ENCODE data around the gene EPHA2. TPM values are rescaled to one million over a fixed set of nuclear protein-coding genes. Genes with fewer than 3 reads are reported as not detected.
A peak's percentile ranks its signal among the peaks of the same experiment; 100 is the strongest.

The EPHA2 gene
- total and polyA plus RNA-seq, 11 donors: 5.6 to 34.7 (median 14.6) TPM

DNA sequence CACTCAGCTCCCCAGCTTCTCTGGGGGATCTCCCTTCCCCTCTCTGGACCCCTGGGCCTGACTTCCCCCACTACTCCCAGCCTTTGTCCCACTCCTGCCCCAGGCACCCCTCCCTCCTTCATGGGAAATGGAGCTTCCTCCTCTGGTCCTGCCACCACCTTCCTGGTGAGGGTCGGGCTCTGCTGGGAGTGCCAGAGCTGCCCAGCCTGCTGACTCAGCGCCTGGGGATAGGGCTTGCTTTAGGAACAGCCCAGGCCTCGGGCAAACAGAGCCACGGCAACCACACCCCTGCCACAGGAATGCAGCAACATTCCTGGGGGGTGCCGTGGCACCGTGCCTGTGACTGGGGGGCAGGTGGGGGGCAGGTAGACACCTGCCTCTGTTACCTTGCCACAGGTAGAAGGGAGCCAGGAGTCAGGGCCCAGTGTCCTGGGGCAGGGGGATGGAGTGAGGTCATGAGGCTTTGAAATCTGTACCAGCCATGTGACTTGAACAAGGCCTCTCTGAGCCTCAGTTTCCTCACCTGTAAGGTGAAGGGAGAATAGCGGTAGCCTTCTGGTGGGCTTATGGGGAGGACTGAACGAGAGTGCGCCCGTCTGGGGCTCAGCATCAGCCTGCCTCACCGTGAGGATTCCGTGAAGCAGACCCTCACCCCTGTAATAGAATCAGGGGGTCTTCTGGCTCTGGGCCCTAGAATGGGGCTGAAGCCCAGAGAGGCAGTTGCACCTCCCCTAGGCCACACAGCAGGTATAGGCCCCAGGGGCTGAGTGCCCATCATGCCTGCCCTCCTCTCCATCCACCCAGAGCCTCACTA lies 17.8 kb upstream of the EPHA2 start:
- Histone ChIP-seq H3K27ac (peak overlapping the region in 3 of 12 donors; percentile 3 to 92 (median 40)), H3K27me3 (no peaks in the 10 kb centered on the region), H3K36me3 (no peaks in the 10 kb centered on the region), H3K4me1 (peaks cover 12 to 47% (median 38%) of the 10 kb centered on the region in 12 donors), H3K4me3 (no peak overlapping the region), H3K9me3 (no peaks in the 10 kb centered on the region)
- TF ChIP-seq, protein P1, sequence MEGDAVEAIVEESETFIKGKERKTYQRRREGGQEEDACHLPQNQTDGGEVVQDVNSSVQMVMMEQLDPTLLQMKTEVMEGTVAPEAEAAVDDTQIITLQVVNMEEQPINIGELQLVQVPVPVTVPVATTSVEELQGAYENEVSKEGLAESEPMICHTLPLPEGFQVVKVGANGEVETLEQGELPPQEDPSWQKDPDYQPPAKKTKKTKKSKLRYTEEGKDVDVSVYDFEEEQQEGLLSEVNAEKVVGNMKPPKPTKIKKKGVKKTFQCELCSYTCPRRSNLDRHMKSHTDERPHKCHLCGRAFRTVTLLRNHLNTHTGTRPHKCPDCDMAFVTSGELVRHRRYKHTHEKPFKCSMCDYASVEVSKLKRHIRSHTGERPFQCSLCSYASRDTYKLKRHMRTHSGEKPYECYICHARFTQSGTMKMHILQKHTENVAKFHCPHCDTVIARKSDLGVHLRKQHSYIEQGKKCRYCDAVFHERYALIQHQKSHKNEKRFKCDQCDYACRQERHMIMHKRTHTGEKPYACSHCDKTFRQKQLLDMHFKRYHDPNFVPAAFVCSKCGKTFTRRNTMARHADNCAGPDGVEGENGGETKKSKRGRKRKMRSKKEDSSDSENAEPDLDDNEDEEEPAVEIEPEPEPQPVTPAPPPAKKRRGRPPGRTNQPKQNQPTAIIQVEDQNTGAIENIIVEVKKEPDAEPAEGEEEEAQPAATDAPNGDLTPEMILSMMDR (IDR thresholded peaks at IDR 0.05): no peak
- no peak for TF ChIP-seq POLR2A (IDR thresholded peaks at IDR 0.05)
- WGBS, 4 donors: 46 to 84% (median 72%) methylated on average over 6 to 12 of the region's 12 CpGs
- intact Hi-C loops (cut with DNase I): no loop called here
- DNase-seq (no peak), ATAC-seq (peak in 1 of 4 donors; percentile 8)

DNA sequence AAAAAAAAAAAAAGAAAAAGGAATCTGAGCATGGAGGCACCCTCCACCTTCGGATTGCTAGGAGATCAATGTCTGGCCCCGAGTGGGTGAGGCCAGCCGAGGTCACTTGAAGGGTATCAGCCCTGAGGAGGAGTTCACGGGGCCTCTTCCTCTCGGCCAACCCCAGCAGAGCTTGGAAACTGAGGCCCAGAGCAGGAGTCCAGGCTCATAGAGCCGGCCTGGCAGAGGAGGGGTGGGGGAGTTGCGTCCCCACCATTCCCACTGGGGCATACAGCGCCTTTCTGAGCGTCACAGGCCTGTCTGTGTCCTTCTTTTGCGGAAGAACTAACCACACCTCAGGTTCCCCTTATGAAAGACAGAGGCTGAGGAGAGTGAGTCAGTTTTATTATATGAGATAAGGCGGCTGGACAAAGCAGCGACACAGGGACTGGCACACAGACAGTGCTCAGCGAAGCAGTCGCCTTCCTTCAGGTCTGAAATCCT lies 17.1 kb upstream of the EPHA2 start:
- peaks cover 12 to 53% (median 40%) of the 10 kb centered on the region in 12 donors for H3K4me1 ChIP-seq
- DNase-seq (no peak), ATAC-seq (peak in 2 of 4 donors; percentile 23 to 29)
- H3K27ac ChIP-seq: peak overlapping the region in 2 of 12 donors; percentile 3 to 40
- no peaks in the 10 kb centered on the region for H3K9me3 ChIP-seq
- H3K4me3 ChIP-seq: no peak overlapping the region
- H3K36me3 ChIP-seq: no peaks in the 10 kb centered on the region
- 85 to 95% (median 88%) methylated on average over 14 of the region's 14 CpGs for WGBS, 4 donors
- intact Hi-C loops (cut with DNase I): no loop called here
- no peak for TF ChIP-seq POLR2A (IDR thresholded peaks at IDR 0.05)
- TF ChIP-seq, protein P1 (IDR thresholded peaks at IDR 0.05): no peak
- peaks cover 0 to 2% (median 0%) of the 10 kb centered on the region in 9 donors for H3K27me3 ChIP-seq

DNA sequence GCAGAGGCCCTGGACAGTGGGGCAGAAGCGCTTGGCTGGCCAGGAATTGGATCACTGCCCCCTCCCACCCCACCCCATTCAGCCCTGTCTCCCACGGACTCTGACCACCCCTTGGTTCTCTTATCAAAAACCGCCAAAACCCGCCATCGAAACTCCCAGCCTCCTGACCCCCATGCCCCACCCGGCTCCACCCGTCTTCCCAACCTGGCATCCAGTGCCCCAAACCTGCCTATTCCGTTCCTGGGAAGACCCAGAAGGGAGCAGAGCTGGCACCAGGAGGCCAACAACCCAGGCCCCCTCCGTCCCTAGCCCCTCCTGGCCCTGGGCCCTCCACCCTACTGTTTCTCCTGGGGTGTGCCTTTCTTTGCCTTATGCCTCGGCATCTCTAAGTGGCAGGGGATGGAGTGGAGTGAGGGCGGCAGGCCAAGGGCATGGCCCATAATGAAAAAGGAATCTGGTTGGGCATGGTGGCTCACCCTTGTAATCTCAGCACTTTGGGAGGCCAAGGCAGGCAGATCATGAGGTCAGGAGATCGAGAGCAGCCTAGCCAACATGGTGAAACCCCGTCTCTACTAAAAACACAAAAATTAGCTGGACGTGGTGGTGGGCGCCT lies 16.5 kb upstream of the EPHA2 start:
- Histone ChIP-seq H3K27me3 (peaks cover 0 to 8% (median 0%) of the 10 kb centered on the region in 9 donors), H3K4me3 (no peak overlapping the region), H3K9me3 (no peaks in the 10 kb centered on the region), H3K27ac (no peak overlapping the region), H3K36me3 (no peaks in the 10 kb centered on the region), H3K4me1 (peaks cover 12 to 58% (median 43%) of the 10 kb centered on the region in 12 donors)
- intact Hi-C loops (cut with DNase I): no loop called here
- ATAC-seq (no peak), DNase-seq (no peak)
- no peak for TF ChIP-seq POLR2A (IDR thresholded peaks at IDR 0.05)
- TF ChIP-seq, protein P1 (IDR thresholded peaks at IDR 0.05): no peak
- WGBS, 4 donors: 93 to 98% (median 95%) methylated on average over 15 of the region's 15 CpGs
